Lower lobe of right lung (tissue), 2 donors: ENCODE data around the gene NFIB. TPM values are rescaled to one million over a fixed set of nuclear protein-coding genes. Genes with fewer than 3 reads are reported as not detected.
A peak's percentile ranks its signal among the peaks of the same experiment; 100 is the strongest.

Source experiments
- ATAC-seq, 2 donors: fragments of 200-7000 bp; cut with Tn5 transposase; one replicate each; pipeline ENCODE4 v1.9.1; 2020 to 2022; ENCODE audit warnings: mild to moderate bottlenecking in 2 of 2, moderate library complexity in 2 of 2
- DNase-seq: peaks from one replicate; pipeline ENCODE4 v3.0.0-alpha.2; 2020
- H3K27ac ChIP-seq: fragments of 200-600 bp; one replicate; pipeline ENCODE4 v1.8.0; 2022
- H3K27me3 ChIP-seq: fragments of 200-600 bp; one replicate; pipeline ENCODE4 v1.8.0; 2022; ENCODE audit warnings: low read depth
- H3K36me3 ChIP-seq: fragments of 200-600 bp; one replicate; pipeline ENCODE4 v1.8.0; 2022; ENCODE audit warnings: mild to moderate bottlenecking
- H3K4me1 ChIP-seq: fragments of 200-600 bp; one replicate; pipeline ENCODE4 v1.8.0; 2022
- H3K4me3 ChIP-seq: fragments of 200-600 bp; one replicate; pipeline ENCODE4 v1.8.0; 2022; ENCODE audit warnings: mild to moderate bottlenecking
- H3K9me3 ChIP-seq: fragments of 200-600 bp; one replicate; pipeline ENCODE4 v1.8.0; 2022
- intact Hi-C: fragments of 100-400 bp; cut with DNase I; formaldehyde crosslinking; loops from one replicate; pipeline ENCODE4 v1.11.0; 2022
- total RNA-seq: library from RNA; stranded (reverse); fragmentation: NEBNext Ultra II Directional; extraction: Animal tissue kit (Norgen Biotek cat#: 25700); gene quantifications from one replicate; pipeline ENCODE4 v1.2.1, GENCODE V29; 2021
- TF ChIP-seq, protein P1 (sequence below): fragments of 200-600 bp; IDR thresholded peaks from one replicate; pipeline ENCODE4 v1.8.0; 2022; ENCODE audit warnings: antibody characterized with exemption, mild to moderate bottlenecking
- donor health status: DM: no; HTN: yes; CAD: no; lungs with severe emphysema.

The NFIB gene
- total RNA-seq, 1 donor from 2014 or later: 97.7 TPM

DNA sequence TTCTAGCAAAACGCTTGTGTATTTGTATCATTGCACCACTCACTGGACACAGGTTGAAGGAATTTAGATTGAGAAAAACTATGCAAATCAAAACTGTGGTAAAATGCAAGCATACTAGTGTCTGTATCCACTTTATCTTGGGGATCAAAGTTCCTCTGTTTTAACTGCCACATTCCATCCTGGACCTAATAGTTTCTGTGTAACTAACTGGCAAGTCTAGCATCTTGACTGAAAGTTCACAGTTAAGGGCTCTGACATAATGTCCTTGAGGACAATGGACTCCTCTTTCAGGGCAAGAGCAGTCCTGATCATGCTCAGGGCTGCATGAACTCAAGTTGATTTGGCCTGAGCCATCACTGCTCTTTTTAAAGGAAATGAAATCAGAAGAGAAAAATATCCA lies 30.7 kb downstream of the NFIB start:
- DNase-seq: no peak
- TF ChIP-seq, protein P1, sequence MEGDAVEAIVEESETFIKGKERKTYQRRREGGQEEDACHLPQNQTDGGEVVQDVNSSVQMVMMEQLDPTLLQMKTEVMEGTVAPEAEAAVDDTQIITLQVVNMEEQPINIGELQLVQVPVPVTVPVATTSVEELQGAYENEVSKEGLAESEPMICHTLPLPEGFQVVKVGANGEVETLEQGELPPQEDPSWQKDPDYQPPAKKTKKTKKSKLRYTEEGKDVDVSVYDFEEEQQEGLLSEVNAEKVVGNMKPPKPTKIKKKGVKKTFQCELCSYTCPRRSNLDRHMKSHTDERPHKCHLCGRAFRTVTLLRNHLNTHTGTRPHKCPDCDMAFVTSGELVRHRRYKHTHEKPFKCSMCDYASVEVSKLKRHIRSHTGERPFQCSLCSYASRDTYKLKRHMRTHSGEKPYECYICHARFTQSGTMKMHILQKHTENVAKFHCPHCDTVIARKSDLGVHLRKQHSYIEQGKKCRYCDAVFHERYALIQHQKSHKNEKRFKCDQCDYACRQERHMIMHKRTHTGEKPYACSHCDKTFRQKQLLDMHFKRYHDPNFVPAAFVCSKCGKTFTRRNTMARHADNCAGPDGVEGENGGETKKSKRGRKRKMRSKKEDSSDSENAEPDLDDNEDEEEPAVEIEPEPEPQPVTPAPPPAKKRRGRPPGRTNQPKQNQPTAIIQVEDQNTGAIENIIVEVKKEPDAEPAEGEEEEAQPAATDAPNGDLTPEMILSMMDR: no peak
- intact Hi-C loops: no loop called here
- no peak overlapping the region for H3K4me3 ChIP-seq
- H3K36me3 ChIP-seq: no peaks in the 10 kb centered on the region
- H3K27ac ChIP-seq: no peak overlapping the region
- H3K9me3 ChIP-seq: no peaks in the 10 kb centered on the region
- peaks cover 31% of the 10 kb centered on the region for H3K4me1 ChIP-seq
- no peak for ATAC-seq
- H3K27me3 ChIP-seq: no peaks in the 10 kb centered on the region

DNA sequence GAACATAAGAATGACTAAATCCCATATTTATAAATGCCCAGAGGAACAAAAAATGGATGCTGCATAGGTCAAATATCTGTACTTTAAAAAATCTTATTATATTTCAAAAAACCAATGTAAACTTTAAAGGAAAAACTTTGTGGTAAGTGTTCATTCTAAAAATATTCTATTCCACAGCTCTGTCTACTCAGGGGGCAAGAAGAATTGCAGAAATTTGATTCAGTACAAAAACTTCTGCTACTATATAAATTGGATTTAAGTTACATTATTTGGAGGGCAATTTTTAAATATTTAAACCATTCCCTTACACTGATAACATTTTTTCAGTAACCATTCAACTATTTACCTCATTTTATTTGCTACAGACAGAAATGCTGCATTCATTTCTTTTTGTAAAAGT lies 32.1 kb downstream of the NFIB start:
- H3K9me3 ChIP-seq: no peaks in the 10 kb centered on the region
- intact Hi-C loops: no loop called here
- no peaks in the 10 kb centered on the region for H3K27me3 ChIP-seq
- no peaks in the 10 kb centered on the region for H3K36me3 ChIP-seq
- no peak overlapping the region for H3K4me3 ChIP-seq
- TF ChIP-seq, protein P1: no peak
- no peak overlapping the region for H3K27ac ChIP-seq
- DNase-seq (no peak), ATAC-seq (no peak)
- H3K4me1 ChIP-seq: peaks cover 44% of the 10 kb centered on the region

DNA sequence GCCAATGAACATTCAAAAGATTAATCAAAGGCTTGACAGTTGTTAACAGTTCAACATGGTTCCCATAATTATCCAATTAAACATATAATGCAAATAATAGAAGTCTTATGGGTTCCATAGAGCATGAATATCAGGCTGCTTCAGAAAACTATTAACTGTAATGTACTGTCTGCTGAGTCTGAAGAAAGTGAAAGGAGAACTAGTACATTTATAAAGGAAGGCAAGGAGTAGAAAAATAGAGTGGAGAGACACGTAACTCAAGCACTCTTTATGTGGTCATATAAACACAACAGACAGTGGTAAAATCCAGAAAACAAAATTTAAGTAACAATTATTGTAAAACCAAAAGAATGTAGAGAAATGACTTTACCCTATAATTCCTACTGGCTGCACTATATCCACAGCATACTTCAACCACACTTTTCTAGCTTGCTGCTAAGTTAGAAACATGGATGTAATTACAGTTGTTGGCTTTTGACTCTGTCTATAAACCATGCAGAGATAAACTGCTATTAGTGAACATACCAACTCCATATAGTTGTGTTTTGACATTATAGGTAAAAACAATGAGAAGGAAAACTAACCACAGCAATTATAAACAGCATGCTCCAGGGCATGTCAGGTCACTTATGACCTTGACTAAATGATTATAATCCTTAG lies 32.7 kb downstream of the NFIB start:
- Histone ChIP-seq H3K36me3 (no peaks in the 10 kb centered on the region), H3K4me3 (no peak overlapping the region), H3K4me1 (peaks cover 45% of the 10 kb centered on the region), H3K27me3 (no peaks in the 10 kb centered on the region), H3K27ac (no peak overlapping the region), H3K9me3 (no peaks in the 10 kb centered on the region)
- TF ChIP-seq, protein P1: no peak
- no peak for DNase-seq
- ATAC-seq: no peak
- intact Hi-C loops: no loop called here

DNA sequence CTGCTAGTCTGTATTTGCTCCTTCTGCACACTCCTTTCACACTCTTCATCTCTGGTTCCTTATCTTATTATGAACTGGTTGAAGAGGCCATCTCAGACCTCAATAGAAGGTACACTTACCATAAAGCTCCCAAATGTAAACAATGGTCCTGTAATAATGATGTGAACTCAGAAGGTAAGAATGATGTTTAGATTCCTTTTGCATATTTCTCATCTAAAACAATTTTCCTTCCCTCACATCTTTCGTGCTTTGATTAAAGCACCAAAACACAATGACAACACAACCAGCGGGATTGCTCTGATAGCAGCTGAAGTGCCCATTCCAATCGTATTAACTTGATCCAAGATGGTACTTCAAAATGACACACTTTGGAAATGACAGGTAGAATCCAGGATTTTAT lies 34.3 kb downstream of the NFIB start:
- no peaks in the 10 kb centered on the region for H3K9me3 ChIP-seq
- peaks cover 50% of the 10 kb centered on the region for H3K4me1 ChIP-seq
- H3K36me3 ChIP-seq: no peaks in the 10 kb centered on the region
- DNase-seq (no peak), ATAC-seq (peak in 1 of 2 donors; percentile 39)
- no peak overlapping the region for H3K27ac ChIP-seq
- H3K27me3 ChIP-seq: no peaks in the 10 kb centered on the region
- intact Hi-C loops: no loop called here
- H3K4me3 ChIP-seq: no peak overlapping the region
- TF ChIP-seq, protein P1: no peak

- no peaks in the 10 kb centered on the region for H3K27me3 ChIP-seq
- peaks cover 55% of the 10 kb centered on the region for H3K4me1 ChIP-seq
- no peaks in the 10 kb centered on the region for H3K36me3 ChIP-seq
- DNase-seq (no peak), ATAC-seq (no peak)
- H3K4me3 ChIP-seq: no peak overlapping the region
- TF ChIP-seq, protein P1: no peak
- H3K9me3 ChIP-seq: no peaks in the 10 kb centered on the region
- H3K27ac ChIP-seq: no peak overlapping the region
- intact Hi-C loops: no loop called here
These were observed 35.6 kb downstream of the NFIB start for GRCh38 chr9:14278291-14278721.
